M059J (cell line): ENCODE results near the gene TECPR1. TPM values are rescaled to one million over a fixed set of nuclear protein-coding genes. Genes with fewer than 3 reads are reported as not detected.
"Not testable (repeated sequence)": the region's sequence is repeated elsewhere in the genome, so short reads cannot be mapped to it uniquely, and the experiment has no call there.

Source experiments
- DNase-seq: peaks from one replicate; pipeline ENCODE4 v3.0.0-alpha.2; 2012; ENCODE audit warnings: low read depth
- total RNA-seq: library from RNA; depleted of rRNA; stranded (reverse); fragments of >200 nt; shearing (Covaris generic); gene quantifications from 2 replicates; pipeline ENCODE4 v1.2.3, GENCODE V29; 2014

Gene TECPR1
- total RNA-seq, 1 experiment from 2014 or later = 16.8 TPM

DNA sequence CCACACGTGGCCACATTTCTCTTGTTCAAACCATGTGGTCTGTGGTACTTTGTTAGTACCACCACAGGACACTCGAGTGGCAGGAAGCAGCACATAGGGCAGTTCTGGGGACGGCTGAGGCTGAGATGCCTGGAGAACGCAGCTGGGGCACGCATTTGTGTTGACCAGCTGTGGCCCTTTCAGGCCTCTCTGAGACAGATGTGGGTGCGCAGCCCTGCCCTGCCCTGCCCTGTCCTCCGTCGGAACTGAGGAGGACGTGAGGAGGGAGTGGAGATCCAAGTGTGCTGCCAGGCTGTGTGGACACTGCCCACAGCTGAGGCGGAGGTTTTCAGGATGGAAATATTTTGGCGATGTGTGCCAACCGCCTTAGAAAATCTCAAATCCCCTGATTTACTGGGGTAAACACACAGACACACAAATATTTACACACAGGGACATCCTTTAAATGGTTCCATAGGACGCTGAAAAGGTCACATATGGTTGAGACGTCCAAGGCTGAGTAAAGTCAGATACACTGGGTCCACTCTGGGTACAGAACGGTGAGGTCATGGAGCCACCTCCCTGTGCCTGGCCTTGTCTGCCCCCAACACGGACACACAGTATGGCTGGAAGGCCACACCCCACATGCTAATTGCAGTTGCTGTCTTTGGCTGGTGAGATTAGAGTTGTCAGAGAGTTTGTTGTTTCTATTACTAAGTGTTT lies 26.0 kb downstream of the TECPR1 start:
- DNase-seq = no peak

DNA sequence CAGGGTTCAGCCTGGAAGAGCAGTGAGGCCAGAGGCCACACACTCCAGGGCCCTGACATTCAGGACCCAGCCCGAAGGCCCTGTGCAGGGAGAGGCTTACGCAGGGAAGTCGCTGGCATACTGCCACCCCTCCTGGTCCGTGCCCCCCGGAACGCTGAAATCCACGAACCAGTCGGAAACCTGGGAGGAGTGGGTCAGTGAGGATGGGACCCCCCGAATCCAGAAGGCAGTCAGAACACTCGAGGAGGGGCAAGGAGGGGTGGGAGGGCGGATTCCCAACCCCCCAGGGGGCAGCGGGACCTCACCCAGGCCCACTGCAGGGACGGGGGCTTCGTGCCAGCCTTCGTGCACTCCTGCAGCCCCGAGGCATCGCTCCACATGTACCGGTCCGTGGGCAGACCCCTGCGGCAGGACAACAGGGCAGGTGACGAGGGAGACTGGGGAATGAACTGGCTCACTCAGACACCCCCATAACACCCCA lies 27.3 kb downstream of the TECPR1 start:
- no peak for DNase-seq

DNA sequence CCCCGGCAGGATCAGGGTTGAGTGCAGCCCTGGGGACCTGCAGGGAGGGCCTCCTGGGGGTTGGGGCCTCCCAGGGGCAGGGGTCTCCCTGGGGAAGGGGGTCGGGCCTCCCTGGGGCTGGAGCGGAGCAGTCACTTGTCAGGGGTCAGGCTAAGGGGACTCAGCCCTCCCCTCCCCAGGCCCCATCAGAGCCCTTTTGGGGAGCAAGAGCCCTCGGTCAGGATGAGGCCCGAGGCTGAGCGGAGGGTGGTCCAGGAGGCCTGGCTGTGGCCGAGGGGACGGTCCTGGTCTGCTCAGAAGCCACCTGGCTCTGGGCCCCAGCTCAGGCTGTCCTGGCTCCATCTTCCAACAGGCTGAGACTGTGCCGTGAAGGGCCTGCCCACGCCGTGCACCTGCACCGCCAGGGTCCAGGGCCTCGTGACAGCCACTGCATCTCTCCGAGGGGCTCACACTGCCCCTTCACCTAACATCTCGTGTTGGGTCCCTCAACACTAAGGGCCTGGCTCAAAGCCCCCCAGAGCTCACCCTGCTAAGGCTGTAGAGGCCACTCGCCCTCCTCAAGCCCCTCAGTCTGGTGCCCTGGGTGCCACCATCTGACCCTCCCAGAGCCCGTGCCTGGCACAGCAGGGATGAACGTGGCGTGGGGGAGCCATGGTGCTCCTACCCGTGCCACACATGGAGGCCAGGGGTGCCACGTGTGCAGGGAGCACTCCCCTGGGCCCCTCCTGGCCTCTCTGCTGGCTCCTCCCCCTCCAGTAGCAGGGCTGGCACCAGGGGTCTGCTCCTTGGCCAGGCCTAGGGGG lies 27.9 kb downstream of the TECPR1 start:
- no peak for DNase-seq

DNA sequence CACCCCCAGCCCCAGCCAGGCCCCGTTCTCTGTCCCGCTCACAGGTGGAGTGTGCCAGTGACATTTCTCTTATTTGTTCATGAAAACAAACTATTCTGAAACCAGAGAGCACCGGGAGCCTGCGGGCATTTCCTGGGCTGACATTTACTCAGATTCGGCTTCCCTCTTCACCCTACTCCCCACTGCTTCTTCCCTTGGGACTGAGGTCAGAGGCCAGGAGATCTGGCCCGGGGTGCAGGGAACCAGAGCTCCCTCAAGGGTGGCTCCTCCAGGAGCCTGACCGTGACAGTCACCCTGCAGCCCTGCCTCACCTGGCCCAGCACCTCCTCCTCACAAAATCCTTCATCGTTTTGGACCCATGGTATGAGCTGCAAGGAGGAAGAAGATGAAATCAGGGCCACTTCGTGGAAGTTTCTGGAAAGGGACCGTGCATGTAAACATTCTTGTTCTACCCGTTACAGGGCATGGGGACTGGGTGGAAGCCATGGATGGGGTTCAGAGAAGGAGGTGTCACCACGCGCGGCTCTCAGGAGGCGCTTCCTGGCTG lies 28.6 kb downstream of the TECPR1 start:
- no peak for DNase-seq

DNA sequence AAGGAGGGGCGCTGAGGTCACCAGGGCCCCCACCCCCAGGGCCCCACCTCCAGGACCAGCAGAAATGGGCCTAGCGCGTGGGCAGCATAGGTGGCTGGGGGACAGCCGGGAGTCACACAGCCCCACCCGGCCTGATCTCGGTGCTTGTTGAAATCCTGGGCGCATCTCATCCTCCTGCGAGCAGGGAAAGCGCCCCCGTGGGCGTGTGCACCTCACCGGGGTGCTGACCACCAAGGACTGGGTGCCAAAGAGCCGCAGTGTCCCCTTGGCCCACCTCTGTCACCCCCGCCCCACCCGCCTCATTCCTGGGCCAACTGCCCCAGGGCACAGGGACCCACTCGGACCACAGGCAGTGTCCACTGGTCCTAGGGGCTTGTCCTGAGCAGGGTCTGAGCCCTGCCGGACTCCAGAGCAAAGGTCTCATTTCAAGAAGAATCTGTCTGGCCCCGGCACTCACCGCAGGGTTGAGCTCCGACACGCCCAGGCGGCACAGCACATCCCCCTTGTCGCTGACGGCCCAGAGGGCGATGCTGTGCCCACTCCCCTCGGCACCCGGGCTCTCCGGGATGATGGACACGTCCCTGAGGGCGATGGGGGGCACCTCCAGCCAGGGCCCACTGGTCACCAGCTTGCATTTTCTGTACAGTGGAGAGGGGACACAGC lies 29.4 kb downstream of the TECPR1 start:
- DNase-seq = no peak

DNA sequence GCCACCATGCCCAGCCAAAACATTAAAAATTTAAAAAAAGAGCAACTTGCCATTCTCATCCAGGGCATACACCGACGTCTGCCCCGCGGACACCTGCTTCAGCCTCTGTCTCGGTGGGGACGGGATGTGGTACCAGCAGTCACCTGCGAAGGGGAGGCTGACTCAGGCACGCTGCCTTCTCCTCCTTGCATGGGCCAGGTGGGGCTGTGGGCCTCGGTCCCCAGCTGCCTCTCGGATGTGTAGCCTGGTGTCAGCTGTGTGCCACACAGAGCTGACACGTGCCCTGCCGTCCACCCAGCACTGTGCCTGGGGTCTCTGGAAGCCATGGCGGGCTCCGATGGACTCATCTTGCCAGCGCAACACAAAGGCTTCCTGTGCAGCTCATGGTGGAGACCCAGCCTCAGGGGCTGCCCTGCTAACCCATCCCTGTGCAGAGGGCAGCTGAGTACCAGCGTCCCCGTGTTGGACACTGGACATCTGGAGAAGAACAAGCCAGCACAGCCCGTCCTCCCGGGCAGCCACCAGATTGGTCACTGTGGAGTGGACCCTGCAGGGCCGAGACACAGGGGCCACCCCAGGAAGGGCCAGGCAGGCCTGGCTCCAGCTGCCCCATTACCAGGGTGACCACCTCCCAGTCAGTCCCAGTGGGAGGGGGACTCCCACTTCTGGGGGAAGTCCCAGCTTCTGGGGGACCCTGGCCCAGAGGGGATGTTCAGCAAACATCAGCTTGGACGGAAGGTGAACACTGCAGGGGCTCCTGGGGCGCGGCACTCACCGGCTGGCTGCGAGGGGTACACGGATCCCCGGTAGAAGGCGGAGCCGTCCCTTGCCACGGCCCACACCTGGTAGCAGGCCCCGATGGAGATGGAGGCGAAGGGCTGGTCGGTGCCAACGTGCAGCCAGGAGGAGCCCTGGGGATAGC lies 30.2 kb downstream of the TECPR1 start:
- no peak for DNase-seq

DNA sequence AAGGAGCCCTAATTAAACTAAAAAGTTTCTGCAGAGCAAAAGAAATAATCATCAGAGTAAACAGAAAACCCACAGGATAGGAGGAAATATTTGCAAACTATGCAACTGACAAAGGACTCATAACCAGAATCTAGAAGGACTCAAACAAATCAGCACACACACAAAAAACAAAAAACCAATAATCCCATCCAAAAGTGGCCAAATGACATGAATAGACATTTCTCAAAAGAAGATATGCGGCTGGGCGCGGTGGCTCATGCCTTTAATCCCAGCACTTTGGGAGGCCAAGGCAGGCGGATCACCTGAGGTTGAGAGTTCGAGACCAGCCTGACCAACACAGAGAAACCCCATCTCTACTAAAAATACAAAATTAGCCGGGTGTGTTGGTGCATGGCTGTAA lies 32.6 kb downstream of the TECPR1 start:
- DNase-seq = not testable (repeated sequence)

DNA sequence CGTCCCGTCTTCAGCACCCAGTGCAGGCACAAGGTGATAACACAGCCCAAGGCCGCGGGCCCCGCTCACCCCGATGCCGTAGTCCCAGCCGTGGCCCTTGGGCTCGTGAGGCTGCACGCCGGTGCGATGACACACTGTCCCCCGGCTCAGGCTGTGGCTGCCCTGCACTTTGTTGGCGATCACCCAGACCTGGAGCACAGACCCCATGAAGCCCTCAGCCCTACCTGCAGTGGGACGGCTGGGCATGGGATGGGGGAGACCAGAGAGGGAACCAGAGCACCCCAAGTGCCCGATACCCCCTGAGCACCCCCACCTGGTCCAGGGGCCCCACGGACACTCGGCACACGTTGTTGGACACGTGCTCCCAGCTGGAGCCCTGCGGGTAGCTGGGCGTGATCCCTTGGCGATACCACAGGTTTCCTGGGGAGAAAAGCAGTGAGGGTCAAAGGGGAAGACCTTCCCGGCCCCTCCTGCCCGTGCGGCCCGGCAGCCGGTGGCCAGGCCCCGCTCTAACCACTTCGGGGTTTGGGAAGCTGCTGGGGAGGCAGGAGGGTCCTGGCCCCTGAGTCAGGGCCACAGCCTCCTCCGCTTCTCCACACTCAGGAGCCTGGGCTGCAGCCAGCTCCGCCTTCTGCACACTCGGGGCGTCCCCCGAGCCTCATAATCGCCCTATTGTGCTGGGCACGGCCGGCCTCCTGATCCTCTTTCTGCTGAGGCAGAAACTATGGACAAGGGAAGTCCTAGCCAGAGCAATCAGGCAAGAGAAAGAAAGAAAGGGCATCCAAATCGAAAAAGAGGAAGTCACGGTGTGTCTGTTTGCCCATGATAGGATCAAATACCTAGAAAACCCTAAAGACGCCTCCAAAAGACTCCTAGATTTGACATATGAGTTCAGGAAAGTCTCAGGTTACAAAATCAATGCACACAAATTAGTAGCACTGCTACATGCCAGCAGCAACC lies 34.1 kb downstream of the TECPR1 start:
- no peak for DNase-seq

DNA sequence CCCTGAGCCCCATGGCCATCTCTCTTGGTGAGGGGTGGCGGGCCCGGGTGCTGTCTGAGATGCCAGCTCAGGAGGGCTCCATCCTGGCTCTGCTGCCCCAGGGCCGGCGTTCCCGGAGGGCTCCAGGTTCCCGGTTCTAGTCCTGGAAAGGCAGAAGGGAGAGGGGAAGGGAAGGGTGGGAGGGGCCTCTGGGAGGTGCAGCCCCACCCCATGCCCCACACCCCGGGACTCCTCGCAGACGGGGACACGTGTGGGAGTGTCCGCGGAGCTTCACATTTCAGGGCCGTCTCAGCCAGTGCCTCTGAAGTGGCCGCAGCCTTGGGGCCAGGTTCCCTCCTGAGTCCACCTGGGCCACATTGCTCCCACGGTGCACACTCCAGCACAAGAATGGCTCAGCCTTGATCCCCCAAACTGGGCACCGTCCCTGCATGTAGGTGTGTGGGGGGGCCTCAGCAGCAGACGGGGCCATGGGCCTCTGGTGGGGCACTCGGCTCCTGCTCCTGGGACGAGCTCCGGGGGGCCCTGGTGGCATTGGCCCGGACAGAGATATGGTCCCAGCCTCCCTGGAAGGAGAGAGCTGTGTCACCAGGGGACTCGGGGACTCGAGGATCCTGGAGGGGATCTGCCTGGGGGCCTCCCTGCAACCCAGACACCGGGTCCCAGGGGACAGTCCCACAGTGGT lies 35.0 kb downstream of the TECPR1 start:
- no peak for DNase-seq

DNA sequence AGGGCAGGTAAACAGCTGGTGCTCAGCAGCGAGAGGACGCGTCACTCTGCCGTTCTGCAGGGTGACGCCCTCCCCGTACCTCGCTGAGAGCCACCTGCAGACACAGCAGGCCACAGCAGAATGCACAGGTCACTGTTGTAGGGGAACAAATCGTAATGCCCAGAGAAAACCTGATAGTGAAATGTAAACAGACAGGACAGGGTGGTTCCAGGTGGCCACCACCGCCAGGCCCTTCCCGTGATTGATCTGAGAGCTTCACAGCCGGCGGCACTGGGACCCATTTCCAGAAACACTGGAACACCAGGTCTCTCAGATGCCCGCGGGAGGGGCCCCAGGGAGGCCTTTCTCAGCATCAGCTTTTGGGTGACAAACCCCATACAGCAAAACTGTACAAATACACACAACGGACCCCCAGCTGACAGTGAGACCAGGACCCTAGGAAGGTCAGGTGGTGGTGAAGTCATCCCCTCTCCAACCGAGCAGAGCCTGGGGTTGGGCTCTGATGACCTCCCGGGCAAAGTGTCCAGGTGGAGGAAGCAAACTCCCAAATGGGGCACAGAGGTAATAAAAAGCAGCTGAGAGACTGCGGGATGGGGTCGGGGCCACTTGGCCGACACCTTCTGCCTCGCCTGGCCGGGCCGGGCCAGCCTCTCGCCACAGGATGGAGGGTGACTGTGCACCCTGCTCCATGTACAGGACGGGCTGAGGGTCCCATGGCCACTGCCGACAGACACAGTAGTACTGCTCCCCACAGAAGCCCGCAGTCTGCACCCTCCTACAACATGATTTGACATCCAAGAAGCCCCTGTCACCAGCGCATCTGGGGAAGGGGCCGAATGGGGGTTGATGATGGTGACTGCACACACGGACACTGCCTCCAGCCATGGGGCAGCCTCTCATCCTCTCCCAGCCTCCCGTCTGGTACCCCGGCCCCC lies 36.2 kb downstream of the TECPR1 start:
- DNase-seq = no peak

DNA sequence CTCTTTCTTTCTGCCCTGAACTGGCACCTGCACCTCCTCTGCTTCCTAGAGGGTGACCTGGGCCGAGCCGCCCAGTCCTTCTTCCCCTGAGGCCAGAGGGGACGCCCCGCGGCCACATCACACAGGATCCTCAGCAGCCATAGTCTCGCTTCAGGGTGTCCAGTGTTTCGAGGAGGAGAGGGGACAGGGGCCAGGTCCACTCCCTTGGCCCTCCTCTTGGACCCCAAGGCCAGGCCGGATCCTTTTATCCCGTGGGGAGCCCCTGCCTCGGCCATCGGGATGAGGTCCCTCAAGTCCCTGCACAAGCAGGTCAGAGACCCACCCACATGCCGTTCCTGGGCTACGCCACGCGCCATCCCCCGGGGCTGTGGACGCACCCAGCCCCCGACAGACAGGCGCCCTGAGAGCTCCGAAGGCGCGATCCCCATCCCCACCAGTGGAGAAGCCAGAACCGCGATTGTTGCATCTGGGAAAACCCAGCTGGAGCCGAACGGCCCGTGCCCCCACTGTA lies 37.2 kb downstream of the TECPR1 start:
- no peak for DNase-seq

DNA sequence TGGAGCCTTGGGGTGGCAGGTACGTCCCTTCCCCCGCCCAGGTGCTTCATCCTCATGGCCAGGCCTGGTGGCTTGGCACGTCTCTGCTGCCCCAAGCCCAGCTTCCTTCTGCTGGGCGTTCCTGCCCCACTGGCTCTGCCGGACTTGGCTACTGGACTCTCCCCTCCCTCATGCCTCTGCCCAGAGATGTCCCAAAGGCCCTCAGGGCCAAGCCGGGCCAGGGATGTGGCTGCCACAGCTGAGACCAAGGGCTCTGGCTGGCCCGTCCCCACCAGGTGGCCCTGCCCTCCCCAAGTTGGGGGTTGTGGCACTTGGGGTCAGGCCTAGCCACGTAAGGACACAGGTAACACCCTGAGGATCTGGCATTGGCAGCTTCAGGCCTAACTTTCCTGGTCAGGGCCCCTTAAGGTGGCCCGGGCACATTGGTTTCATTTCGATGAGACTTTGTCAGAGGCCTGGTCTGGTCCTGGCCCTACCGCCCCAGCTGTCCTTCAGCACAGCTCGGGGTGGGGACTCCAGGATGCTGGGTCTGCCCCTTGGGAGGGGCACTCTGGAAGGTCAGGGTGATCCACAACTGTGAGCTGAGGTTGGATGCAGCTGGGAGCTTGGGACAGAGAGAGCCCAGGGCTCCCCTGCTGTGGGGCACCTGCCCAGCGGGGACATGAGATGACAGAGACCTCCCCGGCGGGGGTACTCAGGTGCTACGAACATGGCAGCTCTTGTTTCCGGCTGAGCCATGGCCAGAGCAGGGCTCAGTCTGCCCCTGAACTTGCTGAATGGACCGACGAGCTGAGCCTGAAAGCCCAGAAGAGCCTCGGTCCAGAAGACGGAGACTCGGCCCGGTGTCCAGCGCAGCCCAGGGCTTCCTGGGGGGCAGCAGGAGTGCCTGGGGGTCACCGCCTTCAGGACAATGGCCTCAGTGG lies 37.9 kb downstream of the TECPR1 start:
- DNase-seq = no peak

DNA sequence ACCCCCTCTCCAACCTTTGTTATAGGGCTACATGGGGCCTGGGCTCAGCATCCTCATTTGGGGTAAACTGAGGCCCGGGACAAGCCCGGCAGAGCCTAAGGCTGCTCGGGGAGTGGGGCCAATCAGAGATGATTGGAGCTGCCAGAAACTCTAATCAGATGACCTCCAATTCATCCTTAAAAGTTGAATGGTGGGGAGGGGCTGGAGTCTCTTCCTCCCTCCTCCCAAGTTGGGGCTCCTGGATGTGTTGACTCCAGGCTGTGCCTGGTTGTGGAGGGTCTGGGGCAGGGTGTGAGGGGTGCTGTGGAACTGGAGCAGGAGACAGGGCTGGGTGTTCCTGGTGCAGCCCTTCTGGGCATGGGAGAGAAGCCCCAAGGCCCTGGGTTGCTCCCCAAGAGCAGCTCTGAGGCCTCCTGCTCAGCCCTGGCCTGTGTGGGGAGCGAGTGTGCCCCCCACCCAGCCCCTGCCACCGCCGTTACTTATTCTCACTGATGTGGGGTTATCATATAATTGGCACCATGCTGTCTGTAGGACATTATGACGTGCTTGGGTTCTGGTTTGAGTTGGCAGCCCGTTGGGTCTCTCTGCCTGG lies 38.6 kb downstream of the TECPR1 start:
- no peak for DNase-seq

DNA sequence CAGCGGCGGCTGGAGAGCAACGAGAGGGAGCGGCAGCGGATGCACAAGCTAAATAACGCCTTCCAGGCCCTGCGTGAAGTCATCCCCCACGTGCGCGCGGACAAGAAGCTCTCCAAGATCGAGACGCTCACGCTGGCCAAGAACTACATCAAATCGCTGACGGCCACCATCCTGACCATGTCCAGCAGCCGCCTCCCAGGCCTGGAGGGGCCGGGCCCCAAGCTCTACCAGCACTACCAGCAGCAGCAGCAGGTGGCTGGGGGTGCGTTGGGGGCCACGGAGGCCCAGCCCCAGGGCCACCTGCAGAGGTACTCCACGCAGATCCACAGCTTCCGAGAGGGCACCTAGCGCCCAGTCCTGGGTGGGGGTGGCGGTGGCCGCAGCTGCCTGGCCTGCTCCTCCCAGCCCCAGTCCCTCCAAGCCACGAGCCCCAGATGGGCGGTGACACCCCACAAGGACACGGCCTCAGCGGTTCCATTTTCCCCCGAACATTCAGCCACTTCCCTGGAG lies 39.4 kb downstream of the TECPR1 start:
- DNase-seq = no peak

DNA sequence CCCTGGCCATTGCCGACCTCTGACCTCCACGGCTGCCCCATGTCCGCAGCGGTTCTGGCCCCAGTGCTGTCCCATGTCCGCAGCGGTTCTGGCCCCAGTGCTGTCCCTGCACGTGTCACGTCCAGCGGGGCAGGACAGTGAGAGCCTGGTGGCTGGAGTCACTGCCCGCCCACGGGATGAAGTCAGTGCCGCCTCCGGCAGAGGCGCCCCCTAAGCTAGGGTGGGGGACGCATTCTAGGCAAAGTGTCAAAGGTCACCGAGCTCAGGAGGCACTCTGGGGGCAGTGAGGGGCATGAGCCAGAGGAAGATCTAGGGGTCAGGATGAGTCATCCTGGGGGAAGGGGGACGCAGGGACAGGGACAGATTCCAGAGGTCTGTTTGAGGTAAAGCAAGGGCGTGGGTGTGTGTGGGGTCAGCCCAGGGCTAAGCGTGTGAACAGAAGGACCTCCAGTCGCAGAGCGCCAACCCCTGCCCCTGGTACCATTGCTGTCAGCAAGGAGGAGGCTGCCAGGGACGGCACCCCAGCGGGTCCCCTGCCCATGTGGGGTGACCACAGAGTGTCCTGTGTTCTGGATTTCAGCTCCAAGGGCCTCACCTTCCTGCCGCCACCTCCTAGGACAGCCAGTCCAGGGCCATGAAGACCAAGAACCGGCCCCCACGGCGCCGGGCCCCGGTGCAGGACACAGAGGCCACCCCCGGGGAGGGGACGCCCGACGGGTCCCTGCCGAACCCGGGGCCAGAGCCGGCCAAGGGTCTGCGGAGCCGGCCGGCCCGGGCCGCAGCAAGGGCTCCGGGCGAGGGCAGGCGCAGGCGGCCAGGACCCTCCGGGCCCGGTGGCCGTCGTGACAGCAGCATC lies 40.1 kb downstream of the TECPR1 start:
- DNase-seq = no peak
